K562 (cell line): ENCODE measurements around the gene SYPL2. TPM values are rescaled to one million over a fixed set of nuclear protein-coding genes. Genes with fewer than 3 reads are reported as not detected.

ENCODE experiments used
- ATAC-seq: fragments of 200-7000 bp; cut with Tn5 transposase; 3 replicates; pipeline ENCODE4 v1.9.1; 2020; ENCODE audit warnings: moderate library complexity
- BruUV-seq: library from RNA; stranded (reverse); fragments of 400-500 nt; replicated peaks from 2 replicates; lab custom pipeline; 2021; lab: Mats Ljungman, UMichigan
- CTCF ChIA-PET: fragments of 300-600 bp; formaldehyde crosslinking; extraction: SDS; loops from one replicate; lab custom pipeline; 2021; ENCODE audit warnings: low intra/inter-chr PET ratio; lab: Yijun Ruan, JAX
- POLR2A ChIA-PET: fragments of 300-600, 350-650 bp; sonication (Branson Sonifier 250); formaldehyde crosslinking; extraction: SDS; loops from one replicate; lab custom pipeline; 2021; ENCODE audit warnings: antibody characterized with exemption, inconsistent platforms; lab: Yijun Ruan, JAX
- DNase-seq, 4 experiments: peaks; one replicate each; pipeline versions ENCODE4 v3.0.0 to v3.0.0-alpha.2; 2011 to 2018; ENCODE audit warnings: low spot score in 3 of 4, mixed read lengths in 3 of 4; ENCODE audit errors: extremely low read depth in 1 of 4
- FAIRE-seq: peaks from 2 replicates; lab custom pipeline; 2011; peaks lifted over from hg19 to GRCh38; lab: Jason Lieb, UNC
- H2AFZ ChIP-seq: 2 replicates; pipeline ENCODE4 v1.6.0; 2011; ENCODE audit warnings: low read depth, low read length, control low read depth, inconsistent platforms
- H3K27ac ChIP-seq: fragments of 200-600 bp; 3 replicates; pipeline ENCODE4 v1.8.0; 2011; ENCODE audit warnings: low read depth, mild to moderate bottlenecking, control low read depth, inconsistent platforms, low read length, moderate library complexity, mixed read lengths; ENCODE audit errors: extremely low read depth
- H3K27me3 ChIP-seq, 2 experiments: fragments of 300-600 bp in 1 of 2; 2 replicates in 1 of 2; 3 replicates in 1 of 2; pipeline versions ENCODE4 v1.6.0 to v1.8.0; 2011; ENCODE audit warnings: inconsistent platforms in 2 of 2, low read length in 2 of 2, mild to moderate bottlenecking in 1 of 2, mixed read lengths in 1 of 2, moderate library complexity in 1 of 2; ENCODE audit not compliant: control insufficient read depth in 2 of 2, insufficient read depth in 2 of 2
- H3K36me3 ChIP-seq: fragments of 300-600 bp; 3 replicates; pipeline ENCODE4 v1.8.0; 2011; ENCODE audit warnings: mild to moderate bottlenecking, low read length, inconsistent platforms; ENCODE audit not compliant: control insufficient read depth, insufficient read depth
- H3K4me1 ChIP-seq, 2 experiments: fragments of 200-600 bp in 1 of 2; replicated peaks in 1 of 2; 2 replicates in 1 of 2; 3 replicates in 1 of 2; pipeline versions ENCODE4 v1.5.1 to v1.8.0; 2011; ENCODE audit warnings: inconsistent platforms in 2 of 2, low read length in 2 of 2, mild to moderate bottlenecking in 1 of 2, mixed read lengths in 1 of 2, moderate library complexity in 1 of 2; ENCODE audit not compliant: control insufficient read depth in 2 of 2, insufficient read depth in 2 of 2
- H3K4me2 ChIP-seq: 2 replicates; pipeline ENCODE4 v1.6.1; 2011; ENCODE audit warnings: low read length, control low read depth, inconsistent platforms, mixed read lengths; ENCODE audit not compliant: insufficient read depth
- H3K4me3 ChIP-seq: fragments of 200-600 bp; sonication (generic), shearing (Covaris generic); 2 replicates; pipeline ENCODE4 v1.5.1; 2016; ENCODE audit warnings: control low read depth, inconsistent platforms
- H3K79me2 ChIP-seq: fragments of 200-600 bp; 3 replicates; pipeline ENCODE4 v1.8.0; 2011; ENCODE audit warnings: low read length, inconsistent platforms; ENCODE audit not compliant: control insufficient read depth, insufficient read depth
- H3K9ac ChIP-seq, 2 experiments: 2 replicates each; pipeline versions ENCODE4 v1.6.0 to v1.6.1; 2011; ENCODE audit warnings: low read depth in 2 of 2, low read length in 2 of 2, control low read depth in 1 of 2, inconsistent platforms in 1 of 2, mild to moderate bottlenecking in 1 of 2, mixed read lengths in 1 of 2; ENCODE audit not compliant: insufficient read depth in 1 of 2
- H3K9me1 ChIP-seq: one replicate; pipeline ENCODE4 v1.6.0; 2011; ENCODE audit warnings: inconsistent platforms, mild to moderate bottlenecking, low read length, moderate library complexity; ENCODE audit not compliant: control insufficient read depth, insufficient read depth
- H3K9me3 ChIP-seq: replicated peaks from 2 replicates; pipeline ENCODE4 v1.5.1; 2011; ENCODE audit warnings: low read depth, low read length, inconsistent platforms; ENCODE audit not compliant: control insufficient read depth, insufficient read depth
- H4K20me1 ChIP-seq: replicated peaks from 2 replicates; pipeline ENCODE4 v1.6.1; 2011; ENCODE audit warnings: low read length, inconsistent platforms, mixed read lengths; ENCODE audit not compliant: control insufficient read depth, insufficient read depth
- JUN ChIP-seq, 2 experiments: sonication (generic) in 1 of 2; formaldehyde crosslinking in 1 of 2; IDR thresholded peaks; 2 replicates each; pipeline versions ENCODE4 v1.6.1 to v1.8.0; 2012 to 2022; ENCODE audit warnings: borderline replicate concordance in 2 of 2, mild to moderate bottlenecking in 2 of 2, improper control_type of control experiment in 1 of 2, low read depth in 1 of 2, low read length in 1 of 2, missing genetic modification reagents in 1 of 2
- SPI1 ChIP-seq: IDR thresholded peaks from 2 replicates; pipeline ENCODE4 v1.6.1; 2011; ENCODE audit warnings: low read depth, low read length, control low read depth, borderline replicate concordance
- WGBS: fragments of 100-300 bp; shearing (Covaris generic); methylation state at CpG from one replicate; pipeline ENCODE4 v1.1.6; 2016; ENCODE audit warnings: low coverage, mixed read lengths; ENCODE audit not compliant: insufficient coverage; ENCODE audit errors: missing lambda C conversion rate; 5-methylcytosine and 5-hydroxymethylcytosine counted together
- in situ Hi-C: fragments of 300-500 bp; cut with MboI; formaldehyde crosslinking; loops from 4 replicates; pipeline ENCODE4 v1.15.0; 2018; ENCODE audit warnings: inconsistent platforms, mixed read lengths
- intact Hi-C: fragments of 100-400 bp; cut with micrococcal nuclease; formaldehyde crosslinking; loops from 2 replicates; pipeline ENCODE4 v1.14.2; 2022
- polyA plus RNA-seq, 8 experiments: library from polyadenylated mRNA; depleted of rRNA in 4 of 8; stranded (reverse) in 5 of 8; unstranded in 3 of 8; fragments of >200 nt; fragmentation: Nextera tagmentation in 2 of 8; fragmentation: Illumina TruSeq in 1 of 8; extraction: Ambion mirVana in 2 of 8; extraction: Trizol in 1 of 8; gene quantifications; 2 replicates each; pipeline versions ENCODE4 v1.2.1 to v1.2.3, GENCODE V29; 2011 to 2014; ENCODE audit warnings: inconsistent platforms in 1 of 8, missing spikeins in 1 of 8
- total RNA-seq, 7 experiments: library from RNA; depleted of rRNA in 6 of 7; stranded (reverse); fragments of >200 nt in 6 of 7; fragmentation: Illumina TruSeq in 2 of 7; extraction: Trizol in 2 of 7; gene quantifications; 2 replicates each; pipeline versions ENCODE4 v1.2.1 to v1.2.3, GENCODE V29; 2011 to 2021; ENCODE audit warnings: low replicate concordance in 1 of 7
- TF ChIP-seq, protein P1 (sequence below): sonication (generic); formaldehyde crosslinking; IDR thresholded peaks from 2 replicates; pipeline ENCODE4 v1.8.1; 2023; ENCODE audit warnings: mild to moderate bottlenecking, missing genetic modification reagents

SYPL2 gene
- total and polyA plus RNA-seq, 9 of the 15 experiments (the other 6 are each of a cell fraction or from before 2014, with no cell fraction given) = 0.03 to 0.20 (median 0.07) TPM; not detected in 2

DNA sequence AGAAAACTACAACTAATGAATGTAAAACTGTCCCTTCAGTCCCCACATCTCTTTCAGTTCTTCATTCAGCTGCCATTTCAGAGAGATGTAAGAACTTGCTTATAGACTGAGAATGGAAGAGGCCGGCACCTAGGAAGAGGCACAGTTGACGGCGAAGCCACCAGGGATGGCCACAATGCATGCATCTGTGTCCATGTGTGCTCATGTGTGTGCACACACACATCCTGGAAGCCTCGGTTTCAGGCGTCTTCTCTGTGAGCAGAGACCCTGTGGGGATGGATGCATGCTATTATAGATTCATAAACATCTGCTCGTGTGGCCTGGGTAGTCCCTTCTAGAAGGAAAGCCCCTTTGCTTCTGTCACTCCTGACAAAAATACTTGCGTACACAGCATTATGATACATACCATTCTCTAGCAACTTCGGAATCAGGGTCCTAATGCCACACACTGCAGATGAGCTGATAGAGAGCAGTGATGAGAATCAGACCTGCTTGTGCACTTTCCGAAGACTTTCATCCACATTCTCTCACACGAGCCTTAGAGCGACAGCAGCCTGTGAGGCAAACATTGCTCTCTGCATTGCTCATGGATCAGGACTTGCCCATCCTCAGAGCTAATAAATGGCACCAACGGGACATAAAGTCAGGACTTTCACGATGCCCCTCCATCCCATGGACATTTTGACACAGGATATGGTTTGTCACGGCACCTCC is 60.9 kb downstream of the SYPL2 start:
- H3K27me3 ChIP-seq = peaks cover 22 to 34% of the 10 kb centered on the region in 2 experiments
- DNase-seq (no peak), ATAC-seq (no peak)
- no peaks in the 10 kb centered on the region for H3K9me3 ChIP-seq
- H3K36me3 ChIP-seq = no peaks in the 10 kb centered on the region
- POLR2A ChIA-PET = interaction anchor here (0.6 kb wide), 2 partner anchors 19 to 286 kb away, joined by 3 read pairs; no protein-coding TSS in a partner anchor
- no peaks in the 10 kb centered on the region for H3K79me2 ChIP-seq
- H3K9me1 ChIP-seq = no peaks in the 10 kb centered on the region
- WGBS = 9% methylated on average over 14 of the region's 14 CpGs
- no peak overlapping the region for H3K9ac ChIP-seq
- H3K27ac ChIP-seq = no peak overlapping the region
- BruUV-seq = no TSS peak
- in situ Hi-C loops (no loop called here), intact Hi-C loops (no loop called here)
- no peak overlapping the region for H3K4me3 ChIP-seq
- no peak overlapping the region for H3K4me2 ChIP-seq
- CTCF ChIA-PET = interaction anchor here (0.6 kb wide), 2 partner anchors 34 to 1637 kb away, joined by 3 to 4 read pairs; partner anchors contain the start of gene CYB561D1
- H3K4me1 ChIP-seq = peaks cover 4 to 9% of the 10 kb centered on the region in 2 experiments; a peak in 4 of 5 replicates
- no peak overlapping the region for H2AFZ ChIP-seq
- TF ChIP-seq SPI1 (no peak), JUN (IDR thresholded peaks at IDR 0.05; ENCODE audit: borderline replicate concordance, low read depth, low read length) (no peak), JUN (CRISPR knock-in tag; IDR thresholded peaks at IDR 0.05; ENCODE audit: borderline replicate concordance) (no peak)
- TF ChIP-seq, protein P1, sequence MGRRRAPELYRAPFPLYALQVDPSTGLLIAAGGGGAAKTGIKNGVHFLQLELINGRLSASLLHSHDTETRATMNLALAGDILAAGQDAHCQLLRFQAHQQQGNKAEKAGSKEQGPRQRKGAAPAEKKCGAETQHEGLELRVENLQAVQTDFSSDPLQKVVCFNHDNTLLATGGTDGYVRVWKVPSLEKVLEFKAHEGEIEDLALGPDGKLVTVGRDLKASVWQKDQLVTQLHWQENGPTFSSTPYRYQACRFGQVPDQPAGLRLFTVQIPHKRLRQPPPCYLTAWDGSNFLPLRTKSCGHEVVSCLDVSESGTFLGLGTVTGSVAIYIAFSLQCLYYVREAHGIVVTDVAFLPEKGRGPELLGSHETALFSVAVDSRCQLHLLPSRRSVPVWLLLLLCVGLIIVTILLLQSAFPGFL (CRISPR knock-in tag) = no peak
- TF ChIP-seq, all 486 proteins: peak for 0
- no peaks in the 10 kb centered on the region for H4K20me1 ChIP-seq
- no peak for FAIRE-seq
